ENCODE data around the gene SPP2. TPM values are rescaled to one million over a fixed set of nuclear protein-coding genes. Genes with fewer than 3 reads are reported as not detected.

The SPP2 gene
- total RNA-seq, 1 experiment from 2014 or later: not detected

DNA sequence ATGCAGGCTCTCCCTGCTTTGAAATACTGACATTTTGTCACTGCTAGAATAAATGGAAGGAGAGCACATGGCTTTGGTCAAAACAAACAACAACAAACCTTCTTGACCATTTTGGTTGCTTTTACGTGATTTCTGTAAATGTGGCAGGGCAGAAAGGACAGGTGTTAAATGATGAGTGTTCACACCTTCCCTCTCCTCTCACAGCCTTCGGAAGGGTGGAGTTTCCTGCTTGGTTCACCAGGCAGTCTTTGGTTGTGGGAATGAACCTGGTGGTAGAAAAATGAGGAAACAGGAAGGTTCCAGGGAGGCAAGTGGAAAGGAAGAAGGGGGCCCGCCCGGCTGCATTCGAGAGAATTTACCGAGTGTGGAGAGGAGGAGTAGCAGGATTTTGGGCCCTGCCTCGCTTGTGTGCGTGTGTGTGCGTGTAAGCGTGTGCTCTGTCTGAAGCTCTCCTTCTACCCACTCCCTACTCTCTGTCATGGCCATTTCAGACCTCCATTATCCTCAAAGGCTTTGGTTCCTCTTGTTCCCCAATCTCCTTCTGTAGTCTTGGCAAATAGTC lies 23.7 kb upstream of the SPP2 start:
- no peak for DNase-seq
- Histone ChIP-seq H3K36me3 (replicated peaks; ENCODE audit: control insufficient read depth, insufficient read depth, low read length) (no peaks in the 10 kb centered on the region), H3K4me3 (ENCODE audit: insufficient read depth, low read depth, low read length) (no peak overlapping the region), H3K27me3 (ENCODE audit: control insufficient read depth, insufficient read depth, low read length) (no peaks in the 10 kb centered on the region; the same call in 1 of the 2 replicates)

DNA sequence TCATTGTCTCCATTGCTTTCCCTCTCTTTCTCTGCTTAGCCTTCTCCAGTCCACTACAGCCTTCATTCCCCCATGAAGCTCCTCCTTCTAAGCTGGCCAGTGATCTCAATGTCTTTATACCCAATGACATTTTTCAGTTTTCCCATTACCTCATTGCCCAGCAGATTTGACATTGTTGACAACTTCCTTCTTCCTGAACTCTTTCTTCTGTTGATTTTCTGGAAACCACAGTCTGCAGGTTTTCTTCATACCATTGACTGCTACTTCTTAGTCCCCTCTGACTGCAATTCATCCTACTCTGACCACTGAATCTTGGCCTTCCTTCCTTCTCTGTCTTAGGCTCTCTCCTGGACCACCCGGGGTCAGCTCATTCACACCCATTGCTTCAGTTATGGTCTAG lies 22.9 kb upstream of the SPP2 start:
- no peaks in the 10 kb centered on the region for H3K36me3 ChIP-seq (replicated peaks; ENCODE audit: control insufficient read depth, insufficient read depth, low read length)
- no peak overlapping the region for H3K4me3 ChIP-seq (ENCODE audit: insufficient read depth, low read depth, low read length)
- H3K27me3 ChIP-seq (ENCODE audit: control insufficient read depth, insufficient read depth, low read length): no peaks in the 10 kb centered on the region; the same call in 1 of the 2 replicates
- DNase-seq: no peak

DNA sequence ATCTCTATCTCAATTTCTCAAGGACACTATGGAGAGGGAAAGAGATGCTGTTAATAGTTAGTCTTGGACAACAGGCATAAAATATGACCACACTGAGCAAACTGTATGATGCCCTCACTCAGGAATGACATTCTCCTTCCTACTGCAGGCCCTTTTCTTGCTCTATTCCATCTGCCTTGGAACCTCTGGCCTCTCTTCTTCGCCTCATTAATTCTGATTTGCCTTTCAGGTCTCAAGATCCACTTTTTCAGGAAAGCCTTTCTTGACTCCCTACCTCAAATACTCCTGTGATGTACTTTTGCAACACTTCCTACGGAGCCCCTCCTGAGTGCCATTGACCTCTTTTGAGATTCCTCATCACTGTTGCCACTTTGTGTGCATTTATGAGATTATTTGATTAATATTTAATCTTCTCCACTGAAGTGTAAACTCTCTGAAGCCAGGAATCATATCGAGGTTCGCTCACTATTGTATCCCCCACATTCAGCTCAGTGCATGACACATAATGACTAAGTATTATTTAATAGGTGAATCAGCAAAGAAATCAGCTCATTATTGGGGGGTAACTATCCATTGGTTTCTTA lies 21.3 kb upstream of the SPP2 start:
- H3K4me3 ChIP-seq (ENCODE audit: insufficient read depth, low read depth, low read length): no peak overlapping the region
- H3K27me3 ChIP-seq (ENCODE audit: control insufficient read depth, insufficient read depth, low read length): no peaks in the 10 kb centered on the region; the same call in 1 of the 2 replicates
- no peak for DNase-seq
- H3K36me3 ChIP-seq (replicated peaks; ENCODE audit: control insufficient read depth, insufficient read depth, low read length): no peaks in the 10 kb centered on the region

DNA sequence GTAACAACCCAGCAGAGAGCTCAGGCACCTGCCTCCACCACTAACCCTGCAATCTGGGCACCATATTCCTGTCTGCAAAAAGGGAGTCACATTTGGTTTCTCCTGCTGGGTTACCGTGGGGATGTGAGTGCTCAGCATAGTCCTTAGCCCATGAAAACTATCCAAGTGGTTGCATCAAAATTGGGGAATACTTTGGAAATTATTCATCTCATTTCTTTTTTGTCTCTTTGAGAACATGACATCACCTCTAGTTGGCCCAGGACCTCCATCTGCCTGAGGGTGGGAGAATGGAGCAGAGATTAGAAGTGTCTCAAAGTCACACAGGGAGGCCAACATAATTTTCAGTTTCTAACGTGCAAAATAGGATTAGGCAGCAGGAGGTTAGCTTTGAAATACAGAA lies 19.3 kb upstream of the SPP2 start:
- no peaks in the 10 kb centered on the region for H3K36me3 ChIP-seq (replicated peaks; ENCODE audit: control insufficient read depth, insufficient read depth, low read length)
- no peaks in the 10 kb centered on the region; the same call in 1 of the 2 replicates for H3K27me3 ChIP-seq (ENCODE audit: control insufficient read depth, insufficient read depth, low read length)
- no peak for DNase-seq
- H3K4me3 ChIP-seq (ENCODE audit: insufficient read depth, low read depth, low read length): no peak overlapping the region

DNA sequence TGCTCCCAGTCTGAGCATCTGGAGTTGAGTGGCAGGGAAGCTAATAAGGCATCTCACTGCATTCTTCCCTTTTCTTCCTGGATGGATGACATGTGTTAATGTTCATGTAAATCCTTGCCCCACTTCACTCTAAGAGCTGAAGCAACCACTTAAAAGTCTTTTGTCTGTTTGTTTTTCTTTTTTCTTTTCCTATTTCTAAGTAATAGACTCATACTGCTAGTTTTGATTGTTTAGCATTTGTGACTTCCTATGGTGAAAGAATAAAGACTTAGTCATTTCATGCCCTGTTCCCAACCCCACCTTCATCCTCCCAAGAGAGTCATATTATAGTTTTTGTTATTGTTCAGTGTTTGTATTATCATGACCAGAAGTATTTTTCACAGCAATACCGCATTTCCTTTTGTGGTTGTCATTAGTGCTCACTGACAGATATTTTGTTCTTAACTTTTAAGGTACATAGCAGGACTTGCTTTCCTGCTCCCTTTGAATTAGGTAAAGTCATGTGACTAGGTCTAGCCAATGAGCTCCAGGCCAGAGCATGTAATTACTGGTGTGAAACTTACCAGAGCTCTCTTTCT lies 18.1 kb upstream of the SPP2 start:
- H3K4me3 ChIP-seq (ENCODE audit: insufficient read depth, low read depth, low read length): no peak overlapping the region
- DNase-seq: no peak
- H3K36me3 ChIP-seq (replicated peaks; ENCODE audit: control insufficient read depth, insufficient read depth, low read length): no peaks in the 10 kb centered on the region
- H3K27me3 ChIP-seq (ENCODE audit: control insufficient read depth, insufficient read depth, low read length): no peaks in the 10 kb centered on the region

DNA sequence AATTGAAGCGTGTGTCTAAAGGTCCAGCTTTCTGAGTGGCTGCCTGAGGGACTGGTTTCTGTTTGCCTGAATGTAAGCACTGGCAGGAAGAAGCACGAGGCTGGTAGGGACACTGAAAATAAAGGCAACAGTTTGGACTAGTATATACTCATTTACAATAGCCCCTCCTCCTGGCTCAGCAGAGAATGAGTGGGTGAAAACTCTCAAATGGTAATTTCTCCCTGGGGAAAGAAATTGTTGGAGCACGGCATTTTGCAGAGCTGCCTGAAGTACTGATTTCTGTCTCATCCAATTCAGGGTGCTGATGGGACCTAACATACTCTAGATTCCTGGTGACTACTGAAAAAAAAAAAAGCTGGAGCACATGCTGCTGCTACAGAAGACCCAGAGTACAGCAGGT lies 17.3 kb upstream of the SPP2 start:
- H3K4me3 ChIP-seq (ENCODE audit: insufficient read depth, low read depth, low read length): no peak overlapping the region
- DNase-seq: no peak
- no peaks in the 10 kb centered on the region for H3K27me3 ChIP-seq (ENCODE audit: control insufficient read depth, insufficient read depth, low read length)
- no peaks in the 10 kb centered on the region for H3K36me3 ChIP-seq (replicated peaks; ENCODE audit: control insufficient read depth, insufficient read depth, low read length)

DNA sequence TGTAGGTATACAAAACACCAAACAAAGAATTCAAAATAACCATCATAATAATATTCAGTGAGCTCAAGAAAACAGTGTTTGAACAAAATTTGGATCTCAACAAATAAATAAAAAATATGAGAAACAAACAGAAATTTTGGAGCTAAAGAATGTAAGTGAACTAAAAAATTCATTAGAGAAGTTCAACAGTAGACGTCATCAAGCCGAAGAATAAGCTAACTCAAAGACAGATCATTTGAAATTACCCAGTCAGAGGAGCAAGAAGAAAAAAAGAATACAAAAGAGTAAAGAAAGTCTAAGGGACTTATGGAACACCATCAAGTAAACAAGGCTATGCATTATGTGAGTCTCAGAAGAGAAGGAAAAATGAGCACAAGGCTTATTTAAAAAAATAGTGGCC lies 16.6 kb upstream of the SPP2 start:
- Histone ChIP-seq H3K4me3 (ENCODE audit: insufficient read depth, low read depth, low read length) (no peak overlapping the region), H3K36me3 (replicated peaks; ENCODE audit: control insufficient read depth, insufficient read depth, low read length) (no peaks in the 10 kb centered on the region), H3K27me3 (ENCODE audit: control insufficient read depth, insufficient read depth, low read length) (no peaks in the 10 kb centered on the region)
- DNase-seq: no peak

DNA sequence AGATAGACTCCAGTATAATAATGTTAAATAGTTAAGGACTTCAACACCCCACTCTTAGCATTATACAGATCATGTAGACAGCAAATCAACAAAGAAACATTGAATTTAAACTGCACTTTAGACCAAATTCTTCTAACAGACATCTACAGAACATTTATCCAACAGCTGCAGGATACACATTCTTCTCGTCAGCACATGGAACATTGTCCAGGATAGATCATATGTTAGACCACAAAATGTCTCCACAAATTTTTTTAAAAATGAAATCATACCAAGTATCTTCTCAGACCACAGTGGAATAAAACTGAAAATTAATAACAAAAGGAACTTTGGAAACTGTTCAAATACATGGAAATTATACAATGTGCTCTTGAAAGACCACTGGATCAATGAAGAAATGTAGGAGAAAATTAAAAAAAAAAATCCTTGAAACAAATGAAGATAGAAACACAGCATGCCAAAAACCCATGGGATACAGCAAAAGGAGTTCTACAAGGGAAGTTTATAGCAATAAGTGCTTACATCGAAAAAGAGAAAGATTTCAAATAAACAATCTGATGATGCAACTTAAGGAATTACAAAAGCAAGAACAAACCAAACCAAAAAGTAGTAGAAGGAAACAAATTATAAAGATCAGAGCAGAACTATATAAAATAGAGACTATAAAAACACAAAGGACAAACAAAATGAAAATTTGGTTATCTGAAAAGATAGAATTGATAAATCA lies 12.3 kb upstream of the SPP2 start:
- Histone ChIP-seq H3K36me3 (replicated peaks; ENCODE audit: control insufficient read depth, insufficient read depth, low read length) (no peaks in the 10 kb centered on the region), H3K27me3 (ENCODE audit: control insufficient read depth, insufficient read depth, low read length) (no peaks in the 10 kb centered on the region), H3K4me3 (ENCODE audit: insufficient read depth, low read depth, low read length) (no peak overlapping the region)
- no peak for DNase-seq

DNA sequence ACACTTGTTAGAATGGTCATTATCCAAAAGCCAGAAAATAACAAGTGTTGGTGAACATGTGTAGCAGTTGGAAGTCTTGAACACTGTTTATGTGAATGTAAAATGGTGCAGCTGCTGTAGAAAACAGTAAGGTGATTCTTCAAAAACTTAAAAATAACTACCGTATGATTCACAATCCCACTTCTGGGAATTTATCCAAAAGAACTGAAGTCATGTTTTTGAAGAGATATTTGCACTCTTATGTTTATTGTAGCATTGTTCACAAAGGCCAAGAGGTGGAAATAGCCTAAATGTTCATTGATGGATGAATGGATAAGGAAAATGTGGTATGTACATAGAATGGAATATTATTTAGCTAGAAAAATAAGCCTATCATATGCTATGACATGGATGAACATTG lies 6.3 kb upstream of the SPP2 start:
- Histone ChIP-seq H3K4me3 (ENCODE audit: insufficient read depth, low read depth, low read length) (no peak overlapping the region), H3K27me3 (ENCODE audit: control insufficient read depth, insufficient read depth, low read length) (no peaks in the 10 kb centered on the region), H3K36me3 (replicated peaks; ENCODE audit: control insufficient read depth, insufficient read depth, low read length) (no peaks in the 10 kb centered on the region)
- no peak for DNase-seq

DNA sequence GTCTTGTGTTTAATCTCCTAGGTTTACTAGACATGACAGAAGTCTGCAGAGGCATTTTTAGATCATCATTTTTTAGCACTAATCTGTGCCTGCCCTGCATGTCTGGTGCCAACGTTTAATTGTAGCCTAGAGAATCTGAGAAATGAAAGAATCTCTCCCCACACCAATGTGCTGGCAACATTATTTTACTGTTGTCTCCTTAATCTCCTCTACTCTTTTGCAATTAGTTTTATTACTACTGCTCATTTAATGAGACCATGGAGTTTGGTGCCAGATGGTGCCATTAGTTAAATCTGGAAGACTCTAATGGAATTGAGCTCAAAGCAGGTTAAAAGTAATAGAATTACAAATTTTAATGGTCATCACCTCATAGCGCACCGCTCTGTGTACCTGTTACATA lies 4.0 kb upstream of the SPP2 start:
- no peak for DNase-seq
- Histone ChIP-seq H3K27me3 (ENCODE audit: control insufficient read depth, insufficient read depth, low read length) (no peaks in the 10 kb centered on the region), H3K36me3 (replicated peaks; ENCODE audit: control insufficient read depth, insufficient read depth, low read length) (no peaks in the 10 kb centered on the region), H3K4me3 (ENCODE audit: insufficient read depth, low read depth, low read length) (no peak overlapping the region)

DNA sequence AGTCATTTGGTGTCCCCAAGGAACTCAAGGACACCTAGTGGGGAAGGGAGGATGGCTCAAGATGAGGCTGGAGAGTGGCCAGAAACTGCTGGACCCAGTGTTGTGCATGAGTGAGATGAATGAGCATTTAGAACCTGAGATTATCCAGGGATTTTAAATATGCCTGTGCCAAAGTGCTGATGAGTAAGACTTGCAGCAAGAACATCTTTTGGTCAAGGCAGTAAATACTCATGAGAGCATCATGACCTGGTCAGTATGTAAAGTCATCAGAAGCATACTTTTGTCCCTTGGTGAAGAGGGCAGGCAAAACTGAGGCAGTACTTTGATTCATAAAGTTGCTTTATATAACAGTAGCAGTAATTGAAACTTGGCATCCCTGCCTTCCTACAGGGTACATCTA lies 3.1 kb upstream of the SPP2 start:
- Histone ChIP-seq H3K27me3 (ENCODE audit: control insufficient read depth, insufficient read depth, low read length) (no peaks in the 10 kb centered on the region), H3K36me3 (replicated peaks; ENCODE audit: control insufficient read depth, insufficient read depth, low read length) (no peaks in the 10 kb centered on the region), H3K4me3 (ENCODE audit: insufficient read depth, low read depth, low read length) (no peak overlapping the region)
- no peak for DNase-seq

DNA sequence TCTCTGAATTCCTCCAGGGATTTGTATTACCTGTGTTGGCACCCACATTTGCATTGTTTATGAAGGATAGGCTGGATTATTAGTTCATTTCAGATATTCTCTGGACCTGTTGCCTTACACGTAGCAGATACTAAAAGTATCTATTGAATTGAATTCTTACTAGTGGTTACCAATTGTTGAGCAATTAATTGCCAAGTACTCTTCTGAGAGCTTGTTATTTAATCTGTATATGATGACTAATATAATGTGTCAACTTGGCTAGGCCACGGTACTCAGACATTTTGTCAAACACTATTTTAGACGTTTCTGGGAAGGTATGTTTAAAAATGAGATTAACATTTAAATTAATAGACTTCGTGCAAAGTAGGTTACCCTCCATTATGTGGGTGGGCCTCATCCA lies 2.5 kb upstream of the SPP2 start:
- no peaks in the 10 kb centered on the region for H3K27me3 ChIP-seq (ENCODE audit: control insufficient read depth, insufficient read depth, low read length)
- DNase-seq: no peak

DNA sequence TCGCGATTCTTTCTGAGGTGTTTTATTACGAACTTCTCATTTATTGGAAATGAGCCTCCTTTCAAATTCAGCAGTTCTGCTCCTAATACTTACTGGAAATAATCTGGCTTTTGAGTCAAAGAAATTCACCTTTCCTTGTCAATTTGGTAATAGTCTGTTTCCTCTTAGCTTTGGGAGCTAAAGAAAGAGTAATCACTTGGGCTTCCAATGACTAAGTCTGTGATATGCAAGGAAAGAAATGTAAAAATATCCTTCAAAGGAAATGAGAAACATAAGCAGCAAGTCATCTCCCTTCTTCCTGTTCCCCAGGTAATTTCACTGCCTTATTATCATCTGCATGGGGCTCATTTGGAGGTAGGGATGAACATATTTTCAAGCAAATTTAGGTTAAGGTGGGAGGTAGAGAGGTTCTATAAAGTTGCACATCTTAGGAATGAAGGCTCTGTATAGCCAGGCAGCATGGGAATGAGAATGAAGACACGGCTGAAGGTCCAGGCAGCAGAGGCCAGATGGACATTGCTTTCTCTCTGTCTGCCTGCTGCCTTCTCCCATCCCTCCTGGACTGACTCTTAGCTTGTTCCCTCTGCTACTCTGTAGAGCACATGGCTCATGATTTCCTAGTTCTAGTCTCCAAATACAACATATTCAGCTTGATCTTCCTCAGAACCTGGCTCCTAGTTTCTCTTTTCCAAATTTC lies 1.0 kb downstream of the SPP2 start:
- H3K36me3 ChIP-seq (replicated peaks; ENCODE audit: control insufficient read depth, insufficient read depth, low read length): no peaks in the 10 kb centered on the region
- DNase-seq: no peak

More for the DNA sequence above, 2.5 kb upstream of the SPP2 start:
- H3K4me3 ChIP-seq (ENCODE audit: insufficient read depth, low read depth, low read length): no peak overlapping the region
- H3K36me3 ChIP-seq (replicated peaks; ENCODE audit: control insufficient read depth, insufficient read depth, low read length): no peaks in the 10 kb centered on the region

DNA sequence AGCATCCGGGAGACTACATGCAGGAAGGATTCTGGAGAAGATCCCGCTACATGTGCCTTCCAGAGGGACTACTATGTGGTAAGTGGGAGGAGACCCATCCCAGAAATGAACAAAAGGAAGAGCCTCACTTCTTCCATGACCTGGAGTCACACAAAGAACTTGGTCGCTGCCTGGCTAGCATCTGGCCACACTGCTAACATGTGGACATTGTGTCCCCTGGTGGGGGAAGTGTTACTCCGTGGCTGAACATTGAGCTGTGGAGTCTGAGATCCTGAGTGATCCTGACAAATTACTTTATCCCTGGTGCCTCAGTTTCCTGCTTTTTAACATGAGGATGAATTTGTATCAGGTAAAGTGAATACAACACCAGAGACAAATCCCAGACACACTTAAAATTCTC lies 8.4 kb downstream of the SPP2 start:
- Histone ChIP-seq H3K27me3 (ENCODE audit: control insufficient read depth, insufficient read depth, low read length) (no peaks in the 10 kb centered on the region), H3K4me3 (ENCODE audit: insufficient read depth, low read depth, low read length) (no peak overlapping the region), H3K36me3 (replicated peaks; ENCODE audit: control insufficient read depth, insufficient read depth, low read length) (no peaks in the 10 kb centered on the region)
- DNase-seq: no peak

More for the DNA sequence above, 1.0 kb downstream of the SPP2 start:
- Histone ChIP-seq H3K4me3 (ENCODE audit: insufficient read depth, low read depth, low read length) (no peak overlapping the region), H3K27me3 (ENCODE audit: control insufficient read depth, insufficient read depth, low read length) (no peaks in the 10 kb centered on the region)

DNA sequence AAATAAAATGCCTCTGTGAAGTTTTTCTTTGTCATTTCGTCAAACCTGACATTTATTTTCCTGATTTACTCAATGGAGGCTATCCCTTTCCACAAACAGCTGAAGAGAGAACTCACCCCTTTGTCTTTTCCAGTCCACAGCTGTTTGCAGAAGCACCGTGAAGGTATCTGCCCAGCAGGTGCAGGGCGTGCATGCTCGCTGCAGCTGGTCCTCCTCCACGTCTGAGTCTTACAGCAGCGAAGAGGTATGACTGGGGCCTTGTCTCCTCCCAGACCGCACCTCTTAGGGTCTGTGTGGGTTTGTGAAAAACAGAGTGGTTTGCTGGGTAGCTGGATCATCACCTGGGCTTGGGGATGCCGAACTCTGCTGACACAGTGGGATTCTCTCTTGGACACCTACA lies 9.7 kb downstream of the SPP2 start:
- Histone ChIP-seq H3K4me3 (ENCODE audit: insufficient read depth, low read depth, low read length) (no peak overlapping the region), H3K36me3 (replicated peaks; ENCODE audit: control insufficient read depth, insufficient read depth, low read length) (no peaks in the 10 kb centered on the region), H3K27me3 (ENCODE audit: control insufficient read depth, insufficient read depth, low read length) (no peaks in the 10 kb centered on the region)
- DNase-seq: no peak
